Left forelimb (tissue), 1 donor: ENCODE results near the gene JAK1.

ENCODE experiments used
- DNase-seq: peaks from one replicate; pipeline ENCODE4 v3.0.0-alpha.2; 2018; ENCODE audit warnings: low spot score

Gene JAK1

GRCh38 chr1:64866689-64867088 lies 99.7 kb downstream of the JAK1 start:
- DNase-seq: no peak

- no peak for DNase-seq
Observed at GRCh38 chr1:64865105-64865757, 101.1 kb downstream of the JAK1 start.

- no peak for DNase-seq
Observed at GRCh38 chr1:64864018-64864940, 102.1 kb downstream of the JAK1 start.

- no peak for DNase-seq
Observed at GRCh38 chr1:64861611-64862010, 104.7 kb downstream of the JAK1 start.

- DNase-seq: no peak
Observed at GRCh38 chr1:64857347-64857746, 109.0 kb downstream of the JAK1 start.

- no peak for DNase-seq
Observed at GRCh38 chr1:64856553-64856952, 109.8 kb downstream of the JAK1 start.

- no peak for DNase-seq
Observed at GRCh38 chr1:64855557-64855956, 110.8 kb downstream of the JAK1 start.

- DNase-seq: no peak
Observed at GRCh38 chr1:64854674-64855073, 111.7 kb downstream of the JAK1 start.

GRCh38 chr1:64851664-64852063 lies 114.7 kb downstream of the JAK1 start:
- DNase-seq: no peak

- DNase-seq: no peak
Observed at GRCh38 chr1:64850846-64851245, 115.5 kb downstream of the JAK1 start.

GRCh38 chr1:64849942-64850341 lies 116.4 kb downstream of the JAK1 start:
- no peak for DNase-seq

GRCh38 chr1:64848803-64849202 lies 117.5 kb downstream of the JAK1 start:
- no peak for DNase-seq

- no peak for DNase-seq
Observed at GRCh38 chr1:64848136-64848535, 118.2 kb downstream of the JAK1 start.

- DNase-seq: no peak
Observed at GRCh38 chr1:64847666-64848065, 118.7 kb downstream of the JAK1 start.

GRCh38 chr1:64846573-64847430 lies 119.5 kb downstream of the JAK1 start:
- no peak for DNase-seq

- no peak for DNase-seq
Observed at GRCh38 chr1:64845831-64846425, 120.4 kb downstream of the JAK1 start.

GRCh38 chr1:64844609-64845008 lies 121.7 kb downstream of the JAK1 start:
- DNase-seq: no peak

GRCh38 chr1:64844175-64844574 lies 122.2 kb downstream of the JAK1 start:
- DNase-seq: no peak

GRCh38 chr1:64843675-64844074 lies 122.7 kb downstream of the JAK1 start:
- no peak for DNase-seq

- DNase-seq: no peak
Observed at GRCh38 chr1:64842224-64842623, 124.1 kb downstream of the JAK1 start.

GRCh38 chr1:64841330-64842065 lies 124.9 kb downstream of the JAK1 start:
- no peak for DNase-seq
